DMS114 treated with DMSO at 0.1 percent for 48 hours (cell line): ENCODE results near the gene NUDT1.

Experiments used
- DNase-seq: peaks from one replicate; lab custom pipeline; 2025; ENCODE audit not compliant: unreplicated experiment; lab: John Stamatoyannopoulos, UW

NUDT1 gene

DNA sequence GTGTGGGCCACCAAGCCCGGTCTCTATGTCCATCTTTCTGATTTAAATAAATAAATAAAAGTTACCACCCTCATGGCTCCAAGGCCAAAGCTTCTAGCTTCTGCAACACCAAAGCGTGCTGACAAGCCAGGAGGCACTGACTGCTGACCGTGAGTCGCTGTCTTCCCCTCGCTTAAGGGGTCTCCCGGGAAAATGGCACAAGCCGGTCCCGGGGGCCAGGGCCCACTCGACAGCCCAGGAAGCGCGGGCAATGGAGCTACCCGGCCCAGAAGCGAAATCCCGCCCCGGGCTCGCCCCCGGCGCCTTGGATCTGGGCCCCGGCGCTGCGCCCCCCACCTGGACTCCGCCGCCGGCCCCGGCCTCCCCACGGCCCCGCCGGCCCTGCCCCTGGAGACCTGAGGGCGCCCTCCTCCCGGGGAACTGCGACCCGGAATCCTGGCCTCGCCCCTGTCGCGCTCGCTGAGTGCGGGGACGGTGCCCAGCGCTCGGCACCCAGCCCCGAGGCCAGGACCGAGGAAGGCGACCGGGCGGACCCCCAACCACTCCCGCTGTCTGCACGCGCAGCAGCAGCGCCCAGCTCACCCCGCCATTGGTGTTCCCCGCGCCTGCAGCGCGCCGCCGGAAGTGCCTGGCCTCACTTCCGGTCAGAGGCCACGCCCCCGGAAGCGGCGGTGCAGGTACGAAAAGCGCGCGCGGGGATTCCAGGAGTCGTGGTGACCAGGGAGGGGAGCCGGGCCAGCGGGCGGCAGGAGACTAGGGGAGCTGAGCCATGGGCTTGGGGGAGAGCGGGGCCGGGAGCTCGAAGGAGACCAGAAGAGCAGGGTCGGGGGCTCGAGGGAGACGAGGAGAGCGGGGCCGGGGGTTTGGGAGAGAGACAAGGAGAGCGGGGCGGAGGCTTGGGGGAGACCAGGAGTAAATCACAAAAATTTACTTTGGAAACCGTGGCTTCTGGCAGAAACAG lies at the start of gene NUDT1, which contains the start of gene MRM2:
NUDT1 (plus strand) TSS at position 647 of the 961 bp plus-strand sequence. CDS start 2,349 bp downstream, outside the sequence.
MRM2 (minus strand) TSS at position 626 of the 961 bp plus-strand sequence; CDS start at position 590, 36 bp downstream.
- peak; percentile 44 for DNase-seq

DNA sequence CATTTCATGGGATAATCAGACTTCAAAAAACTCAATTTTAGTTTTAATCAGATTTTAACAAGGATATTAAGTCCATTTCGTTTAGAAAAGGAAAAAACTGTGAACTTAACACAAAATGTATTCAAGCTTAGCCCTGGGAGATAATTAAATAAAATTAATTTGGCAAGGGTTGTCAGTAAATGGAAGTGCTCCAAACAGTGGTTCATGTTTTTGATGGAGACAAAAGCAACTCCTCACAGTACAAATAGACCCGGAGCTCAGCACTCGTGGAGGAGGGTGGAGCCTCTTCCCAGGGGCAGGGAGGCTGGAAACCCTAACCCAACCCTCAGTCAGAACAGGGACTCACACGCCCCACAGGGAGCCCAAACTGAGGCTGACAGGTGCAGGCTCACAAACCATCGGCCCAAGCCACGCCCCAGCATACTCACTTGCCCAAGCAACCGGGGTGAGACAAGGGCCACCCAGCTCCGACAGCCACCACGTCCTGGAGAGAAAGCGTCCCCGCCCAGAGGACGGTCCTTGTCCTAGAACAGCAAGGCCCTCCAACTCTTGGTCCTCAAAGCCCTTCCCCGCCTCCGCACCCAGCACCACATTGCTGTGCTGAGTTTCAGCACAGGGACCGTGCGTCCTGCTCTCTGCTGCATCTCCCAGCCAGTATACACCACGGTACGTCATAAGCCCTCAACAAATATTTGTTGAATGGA lies 49.0 kb upstream of the NUDT1 start:
- DNase-seq = no peak

DNA sequence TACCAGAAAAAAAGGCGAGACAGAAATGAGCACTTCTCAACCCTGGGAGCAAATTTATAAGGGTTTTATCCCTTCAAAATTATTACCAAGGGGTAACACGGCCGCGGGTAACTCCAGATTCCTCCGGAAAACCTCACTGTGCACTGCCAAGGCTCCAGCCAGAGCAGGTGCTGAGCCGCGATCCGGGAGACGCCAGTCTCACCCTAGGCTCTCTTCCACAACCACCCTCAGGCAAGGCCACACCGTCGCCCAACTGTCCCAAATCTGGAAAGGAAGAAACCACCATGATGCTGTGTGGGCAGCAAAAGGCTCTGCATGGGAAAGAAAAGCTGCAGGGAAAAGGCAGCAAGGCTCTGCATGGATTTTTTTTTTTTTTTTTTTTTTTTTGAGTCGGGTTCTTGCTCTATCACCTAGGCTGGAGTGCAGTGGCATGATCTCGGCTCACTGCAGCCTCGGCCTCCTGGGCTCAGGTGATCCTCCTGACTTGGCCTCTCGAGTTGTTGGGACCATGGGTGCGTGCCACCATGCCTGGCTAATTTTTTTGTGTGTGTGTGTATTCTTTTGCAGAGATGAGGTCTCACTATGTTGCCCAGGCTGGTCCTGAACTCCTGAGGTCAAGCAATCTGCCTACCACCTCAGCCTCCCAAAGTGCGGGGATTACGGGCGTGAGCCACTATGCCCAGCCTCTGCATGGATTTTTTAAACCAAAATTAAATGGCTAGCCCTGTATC lies 48.3 kb upstream of the NUDT1 start:
- DNase-seq = no peak

DNA sequence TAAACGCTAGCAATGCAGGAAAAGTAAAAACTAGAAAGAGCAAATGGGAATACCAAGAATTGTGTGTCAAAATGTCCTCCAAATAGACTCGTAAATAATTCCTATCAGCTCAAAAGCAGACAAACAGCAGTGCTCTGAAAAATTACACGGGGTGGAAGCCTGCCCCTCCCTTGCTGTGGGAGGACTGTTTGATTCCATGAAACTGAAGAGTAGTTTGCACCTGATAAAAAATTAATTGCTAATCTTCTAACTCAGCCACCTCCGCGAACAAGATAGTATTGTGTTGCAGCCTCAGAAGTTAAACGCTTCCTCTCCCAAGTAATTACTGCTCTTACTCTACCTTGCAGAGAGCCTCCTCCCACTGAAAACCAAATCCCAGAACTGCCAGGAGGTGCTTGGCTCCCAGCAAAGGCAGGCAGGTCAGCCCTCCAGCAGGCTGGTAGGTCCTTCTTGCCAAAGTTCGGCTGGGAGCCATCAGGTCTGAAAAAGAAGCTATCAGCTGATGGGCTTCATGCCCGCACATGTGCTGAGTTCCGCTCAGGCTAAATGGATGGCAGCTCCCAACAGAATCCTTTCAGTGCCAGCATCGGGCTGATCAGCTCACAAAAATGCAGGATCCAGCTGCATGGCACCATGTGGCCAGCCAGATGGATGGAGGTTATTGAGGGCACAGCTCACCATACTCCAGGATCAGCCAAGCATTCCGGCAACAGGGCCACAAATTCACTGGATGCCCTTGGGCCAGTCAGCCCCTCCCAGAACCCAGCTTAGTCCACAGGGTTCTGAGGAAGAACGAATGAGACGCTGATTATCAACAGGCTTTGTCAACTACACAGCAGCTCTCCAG lies 46.4 kb upstream of the NUDT1 start:
- DNase-seq = no peak

DNA sequence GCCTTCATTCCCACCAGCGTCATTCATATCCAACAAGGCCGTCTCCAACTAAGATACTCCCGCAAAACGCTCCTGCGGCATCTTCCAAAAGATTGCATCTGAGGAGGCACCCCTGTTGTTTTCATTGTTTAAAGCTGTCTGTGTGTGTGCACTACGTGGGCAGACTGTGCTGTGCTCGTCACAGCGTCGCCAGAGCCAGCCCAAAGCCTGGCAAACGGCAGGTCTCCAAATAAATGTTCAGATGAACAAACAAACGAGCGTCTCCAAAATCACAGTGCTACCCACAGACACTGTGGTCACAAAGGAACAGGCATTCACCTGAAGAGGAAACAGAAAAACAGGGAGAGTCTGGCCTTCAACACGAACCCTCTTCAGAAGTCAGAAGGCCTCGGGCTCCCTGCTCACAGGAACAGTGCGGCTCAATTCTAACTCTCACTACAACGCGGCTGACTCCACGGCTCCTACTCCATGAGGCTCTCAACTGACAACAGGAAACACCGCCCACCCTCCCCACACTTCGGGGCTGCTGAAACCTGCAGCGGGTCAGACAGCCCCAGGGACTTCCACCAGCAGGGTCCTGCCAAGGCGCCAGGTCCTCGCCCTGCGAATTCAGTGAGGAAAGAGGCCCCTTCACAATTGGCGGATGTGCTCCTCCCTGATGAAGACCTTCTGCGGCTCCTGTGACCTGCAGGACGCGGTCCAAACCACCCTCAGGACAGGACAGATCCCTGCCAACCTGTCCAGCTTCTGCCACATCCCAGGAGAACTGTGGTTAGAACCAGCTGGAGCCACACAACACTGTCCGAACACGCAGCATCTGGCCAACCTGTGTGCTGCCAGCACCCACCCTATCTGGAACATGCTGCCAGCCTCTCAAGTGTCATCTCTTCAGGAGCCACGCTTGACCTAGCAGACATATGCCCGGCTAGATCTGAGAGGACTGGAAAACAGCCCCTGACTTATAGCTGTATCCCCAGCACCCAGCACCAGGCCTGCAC lies 45.3 kb upstream of the NUDT1 start:
- no peak for DNase-seq

DNA sequence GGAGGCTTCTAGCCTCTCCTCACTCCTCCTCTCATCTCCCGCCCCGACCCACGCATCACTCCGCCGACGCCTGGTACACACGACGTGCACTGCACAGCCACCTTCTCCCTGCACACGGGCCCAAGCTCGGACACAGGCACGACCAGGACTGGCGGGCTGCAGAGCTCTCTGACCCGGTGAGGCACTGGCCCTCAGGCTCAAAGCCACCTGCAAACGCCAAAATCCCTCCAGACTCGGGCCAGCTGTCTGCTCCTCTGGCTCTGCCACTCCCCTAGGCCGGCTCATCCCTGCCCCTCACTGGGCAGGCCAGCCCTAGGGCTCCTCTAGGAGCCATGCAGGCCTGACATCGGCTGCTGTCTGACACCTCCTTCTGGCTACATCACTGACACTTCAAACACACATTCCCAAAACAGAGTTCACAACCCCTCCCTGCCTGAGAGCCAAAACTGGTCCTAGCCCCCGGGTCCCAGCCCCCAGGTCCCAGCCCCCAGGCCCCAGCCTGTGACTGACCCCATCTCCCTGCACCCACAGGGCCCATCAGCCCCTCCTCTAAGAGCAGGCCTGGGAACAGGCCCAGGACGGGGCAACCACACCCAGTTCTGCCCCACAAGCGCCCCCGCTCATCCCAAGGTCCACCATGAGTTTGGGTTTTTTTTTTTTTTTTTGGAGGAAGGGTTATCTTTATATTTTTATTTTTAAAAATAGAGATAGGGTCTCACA lies 44.4 kb upstream of the NUDT1 start:
- DNase-seq = no peak

DNA sequence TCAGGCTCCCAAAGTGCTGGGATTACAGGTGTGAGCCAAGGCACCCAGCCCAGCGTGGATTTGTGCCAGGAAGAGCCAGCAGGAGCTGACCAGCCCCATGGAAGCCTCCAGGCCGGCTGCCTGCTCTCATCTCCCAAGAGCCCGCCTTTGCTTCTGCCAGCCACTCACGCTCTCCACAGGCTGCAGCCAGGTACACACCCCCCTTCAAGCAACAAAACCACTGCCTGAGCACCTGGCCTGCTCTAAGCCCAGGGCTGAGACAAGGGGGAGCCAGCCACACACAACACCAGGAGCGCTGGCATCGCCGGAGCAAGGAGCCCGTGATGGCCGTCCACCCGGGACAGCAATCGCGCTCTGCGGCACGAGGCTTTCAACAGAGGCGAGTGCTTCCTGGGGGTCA lies 43.8 kb upstream of the NUDT1 start:
- no peak for DNase-seq

DNA sequence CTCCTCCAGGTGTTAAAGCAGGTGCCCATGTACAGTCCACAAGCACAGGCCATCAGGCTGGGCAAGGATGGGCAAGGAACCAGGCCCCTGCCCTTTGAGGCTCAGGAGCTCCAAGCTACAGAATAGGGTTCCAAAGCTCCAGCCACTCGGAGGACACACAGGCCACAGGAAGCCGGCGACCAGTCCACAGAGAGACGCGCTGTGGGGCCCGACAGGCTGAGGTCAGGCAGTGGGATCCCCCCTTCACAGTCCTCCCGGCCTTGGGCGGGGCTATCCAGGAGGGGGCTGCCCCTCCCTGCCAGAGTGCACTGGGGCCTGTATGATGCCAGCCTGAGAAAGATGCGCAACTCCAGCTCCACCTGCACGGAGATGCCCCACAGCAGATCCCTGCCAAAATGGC lies 43.3 kb upstream of the NUDT1 start:
- no peak for DNase-seq

DNA sequence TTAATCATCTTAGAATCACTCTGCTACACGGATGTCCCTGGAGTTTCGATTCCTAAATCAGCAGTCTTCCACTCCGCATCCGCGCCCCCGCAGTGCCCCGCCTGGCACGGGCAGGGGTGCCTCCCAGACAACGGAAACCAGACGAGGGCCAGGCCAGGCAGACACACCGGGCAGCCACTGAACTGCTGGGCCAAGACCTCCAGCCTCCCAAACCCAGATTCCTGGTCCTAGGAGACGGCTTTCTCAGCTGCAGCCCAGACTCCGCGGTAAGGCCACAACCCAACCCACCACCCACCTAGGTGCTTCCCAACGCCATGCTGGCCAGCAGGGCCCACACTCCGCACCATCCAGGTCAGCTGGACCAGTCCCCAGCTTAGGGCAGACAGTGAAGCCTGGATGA lies 42.5 kb upstream of the NUDT1 start:
- no peak for DNase-seq

DNA sequence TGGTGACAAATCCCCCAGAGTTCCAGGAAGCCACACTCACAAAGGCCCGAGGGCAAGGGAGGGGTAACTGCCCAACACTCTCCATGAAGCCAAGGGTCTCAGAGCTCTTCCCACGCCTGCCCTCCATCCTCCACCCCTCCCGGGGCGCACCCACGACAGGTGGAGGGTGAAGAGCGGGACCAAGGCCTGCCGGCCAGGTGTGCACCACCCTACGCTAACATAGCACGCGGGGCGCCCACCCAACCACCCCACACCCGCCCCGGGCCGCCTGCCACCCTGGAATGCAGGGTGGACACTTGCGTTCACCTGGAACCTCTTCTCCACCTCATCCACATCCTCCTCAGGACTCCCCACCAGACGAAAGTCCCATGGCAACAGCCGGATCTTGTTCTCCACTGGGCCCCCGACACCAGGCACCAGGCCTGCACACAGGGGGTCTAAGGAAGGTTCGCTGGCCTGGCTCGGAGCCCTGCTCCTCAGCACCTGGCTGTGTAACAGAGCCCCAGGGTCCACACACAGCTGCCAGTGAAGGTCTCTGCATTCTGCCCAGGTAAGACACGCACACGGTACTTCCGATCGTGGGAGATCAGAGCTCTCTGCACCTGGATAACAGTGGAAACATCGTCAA lies 42.0 kb upstream of the NUDT1 start:
- no peak for DNase-seq

DNA sequence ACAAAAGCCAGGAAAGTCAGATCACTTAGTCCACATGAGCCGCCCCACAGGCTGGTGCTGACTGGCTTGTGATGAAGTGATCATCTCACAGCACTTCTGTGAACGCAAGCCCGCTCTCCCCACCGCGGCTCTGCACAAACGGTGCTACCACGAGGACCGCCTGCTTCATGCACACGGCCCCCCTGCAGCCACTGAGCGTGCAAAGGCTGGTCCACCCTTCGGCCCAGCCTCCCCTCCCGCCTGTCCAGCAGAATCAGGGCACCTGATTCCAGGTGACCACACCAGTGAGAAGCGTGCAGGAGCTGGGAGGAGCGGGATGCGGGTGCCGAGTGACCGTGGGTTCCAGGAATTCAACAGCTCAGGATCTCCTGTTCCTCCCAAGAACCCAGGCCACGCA lies 41.4 kb upstream of the NUDT1 start:
- DNase-seq = no peak

DNA sequence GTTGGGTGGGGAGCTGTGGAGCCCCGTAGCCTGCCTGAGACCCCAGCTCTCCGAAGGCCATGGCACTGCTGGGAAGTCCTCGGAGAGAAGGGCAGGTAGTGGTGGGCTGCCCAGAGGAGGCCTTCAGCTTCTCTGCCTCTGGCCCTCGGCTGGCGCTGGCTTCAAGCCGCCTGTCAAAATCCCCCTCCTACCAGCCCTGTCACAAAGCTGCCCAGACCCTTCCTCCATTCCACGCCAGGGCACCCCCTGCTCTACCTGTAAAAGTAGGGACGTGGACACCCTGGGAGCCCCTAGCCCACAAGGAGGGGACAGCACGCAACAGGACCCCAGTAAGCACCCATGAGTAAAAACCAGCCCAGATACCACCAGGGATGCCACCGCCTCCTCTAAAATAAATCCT lies 40.9 kb upstream of the NUDT1 start:
- no peak for DNase-seq

DNA sequence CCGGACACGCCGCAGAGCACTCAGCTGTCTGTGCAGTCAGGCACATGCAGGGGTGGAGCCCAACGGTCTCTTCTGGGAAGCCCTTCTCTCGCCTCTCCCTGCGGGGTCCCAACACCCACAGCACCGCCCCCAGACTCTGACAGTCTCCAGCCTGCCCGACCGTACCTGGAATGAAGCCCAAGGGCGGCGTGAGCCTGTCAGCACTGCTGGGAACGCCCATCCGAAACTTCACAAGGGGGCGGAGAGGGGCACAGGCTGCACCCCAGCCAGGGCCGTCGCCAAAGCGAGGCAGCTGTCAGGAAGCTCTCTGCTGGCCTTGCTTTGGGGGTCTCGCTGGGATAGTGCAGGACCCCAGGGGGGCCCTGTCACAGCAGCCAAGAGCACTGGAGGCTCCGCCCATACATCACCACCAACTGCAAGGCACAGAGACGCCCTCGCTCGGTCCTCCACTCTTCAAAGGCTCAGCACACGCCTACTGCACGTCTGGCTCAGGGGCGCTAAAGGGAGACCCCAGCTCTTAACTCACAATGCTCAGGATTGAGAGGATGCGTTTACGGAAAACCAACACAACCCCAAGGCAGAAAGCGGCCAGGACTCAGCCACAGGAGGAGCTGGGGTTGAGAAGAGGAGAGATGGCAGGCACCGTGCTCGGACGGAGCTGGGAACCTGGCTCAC lies 40.2 kb upstream of the NUDT1 start:
- DNase-seq = no peak

DNA sequence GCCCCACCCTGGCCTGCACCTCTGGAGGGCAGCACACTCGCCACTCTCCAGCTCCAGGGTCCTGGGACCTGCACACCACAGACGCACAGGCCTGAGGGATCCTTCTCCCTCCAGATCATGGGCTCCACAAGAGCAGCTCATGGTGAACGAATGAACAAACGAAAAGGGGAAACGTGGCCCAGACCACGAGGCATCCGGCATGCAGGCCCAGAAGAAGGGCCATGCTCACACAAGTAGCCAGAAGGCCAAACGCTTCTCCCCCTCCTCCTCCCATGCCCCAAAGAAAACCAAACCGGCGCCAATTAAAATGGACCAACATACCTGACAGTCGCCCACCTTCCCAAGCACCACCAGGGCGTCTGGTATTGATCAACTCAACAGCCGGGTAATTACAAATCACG lies 39.7 kb upstream of the NUDT1 start:
- no peak for DNase-seq

DNA sequence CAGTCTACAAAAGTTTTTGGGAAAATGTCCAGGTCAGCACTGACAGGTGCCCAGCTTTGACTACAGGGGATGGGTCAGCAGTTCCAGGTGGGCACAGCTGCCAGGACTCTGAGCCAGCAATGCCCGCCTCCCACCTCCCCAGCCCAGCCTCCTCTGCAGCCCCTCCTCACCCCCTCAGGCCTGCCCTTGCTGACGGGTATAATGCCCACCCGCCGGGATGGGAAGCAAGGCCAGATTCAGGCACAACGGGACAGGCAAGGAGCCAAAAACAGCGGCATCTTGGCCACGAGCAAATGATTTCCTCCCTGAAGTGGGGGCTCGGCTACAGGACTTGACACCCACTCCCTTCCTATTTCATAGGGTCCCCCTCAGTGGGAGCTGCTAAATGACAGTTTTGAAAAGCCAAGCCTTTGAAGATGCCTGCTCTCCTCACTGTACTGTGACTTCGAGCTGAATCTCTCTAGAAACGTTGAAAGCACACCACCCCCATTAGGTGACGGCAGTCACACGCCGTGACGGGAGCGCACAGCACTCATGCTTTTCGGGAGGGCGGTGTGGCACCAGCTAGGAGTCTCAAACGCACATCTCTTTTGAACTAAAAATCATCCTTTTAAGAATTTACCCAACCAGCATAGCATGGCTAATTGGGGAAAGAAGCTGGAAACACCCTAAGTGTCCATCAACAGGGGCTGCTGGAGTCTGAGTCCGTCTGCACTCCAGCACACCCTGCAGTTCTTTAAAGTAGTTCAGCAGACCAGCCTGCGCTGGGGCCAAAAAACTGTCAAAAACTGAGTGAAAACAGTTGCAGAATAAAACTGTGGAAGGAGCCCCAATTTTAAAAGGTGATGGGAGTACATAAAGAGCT lies 38.9 kb upstream of the NUDT1 start:
- no peak for DNase-seq

DNA sequence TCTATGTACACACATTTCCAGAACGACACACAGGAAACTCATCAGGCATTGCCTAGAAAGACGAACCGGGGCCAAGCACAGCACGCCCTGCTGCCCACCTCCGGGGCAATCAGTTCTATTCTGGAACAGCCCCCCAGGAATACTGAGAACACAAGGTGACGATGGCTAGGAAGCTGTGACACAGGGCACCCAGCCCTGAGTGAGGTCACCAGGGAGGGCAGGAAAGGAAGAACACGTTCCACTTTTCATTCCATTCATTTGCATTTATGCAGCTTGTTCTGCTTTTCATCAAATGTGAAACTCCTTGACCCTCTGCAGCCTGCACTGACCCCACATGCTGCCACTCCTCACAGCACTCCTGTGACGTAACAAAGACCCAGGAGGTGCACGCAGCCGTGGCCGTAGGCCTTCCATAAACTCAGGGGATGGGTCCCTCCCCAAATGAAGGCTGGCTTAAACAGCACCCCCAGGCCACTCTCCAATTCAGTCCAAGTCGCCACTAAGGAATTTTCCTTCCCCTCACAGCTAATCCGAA lies 38.2 kb upstream of the NUDT1 start:
- DNase-seq = no peak
